MM.1S (cell line): ENCODE data around the gene LMBRD1.

Experiments used
- CTCF ChIP-seq: fragments of 300-600 bp; sonication (generic); IDR thresholded peaks from 2 replicates; pipeline ENCODE4 v1.5.1; 2016; ENCODE audit warnings: antibody characterized with exemption, low read length, mixed read lengths
- EZH2 ChIP-seq: fragments of 300-600 bp; sonication (generic); optimal IDR thresholded peaks from 2 replicates; pipeline ENCODE3; 2017; ENCODE audit warnings: low read depth, mild to moderate bottlenecking, antibody characterized with exemption, low read length, mixed read lengths

- TF ChIP-seq EZH2 (no peak), CTCF (no peak)
Observed at GRCh38 chr6:69673298-69673697, 123.5 kb downstream of the LMBRD1 start.
